Neural cell (in vitro differentiated cells): ENCODE measurements around the gene OR6K3. TPM values are rescaled to one million over a fixed set of nuclear protein-coding genes. Genes with fewer than 3 reads are reported as not detected.

Source experiments
- H2AFZ ChIP-seq: fragments of 200-600, 300-800 bp; sonication (generic), shearing (Covaris generic); 2 replicates; pipeline ENCODE4 v1.6.0; 2014; ENCODE audit warnings: low read depth, mild to moderate bottlenecking, antibody characterized with exemption, low read length, moderate library complexity
- H3F3A ChIP-seq: fragments of 200-600 bp; shearing (Covaris generic); 2 replicates; pipeline ENCODE4 v1.6.1; 2016; ENCODE audit warnings: mild to moderate bottlenecking, moderate library complexity, mixed read lengths, antibody characterized with exemption, low read length; ENCODE audit not compliant: insufficient read depth, poor library complexity, severe bottlenecking
- H3K27ac ChIP-seq: fragments of 200-600, 300-800 bp; sonication (generic), shearing (Covaris generic); 2 replicates; pipeline ENCODE4 v1.5.1; 2014; ENCODE audit warnings: mild to moderate bottlenecking, low read length, moderate library complexity
- H3K27me3 ChIP-seq: fragments of 300-800, 200-600 bp; sonication (generic), shearing (Covaris generic); 2 replicates; pipeline ENCODE4 v1.6.0; 2014; ENCODE audit warnings: mild to moderate bottlenecking, low read depth, low read length, moderate library complexity; ENCODE audit not compliant: insufficient read depth
- H3K36me3 ChIP-seq: fragments of 300-800, 200-600 bp; sonication (generic), shearing (Covaris generic); 2 replicates; pipeline ENCODE4 v1.5.1; 2014; ENCODE audit warnings: mild to moderate bottlenecking, antibody characterized with exemption, low read length, moderate library complexity; ENCODE audit not compliant: insufficient read depth
- H3K4me2 ChIP-seq: fragments of 300-800, 200-600 bp; sonication (generic), shearing (Covaris generic); 2 replicates; pipeline ENCODE4 v1.6.0; 2014; ENCODE audit warnings: mild to moderate bottlenecking, low read length
- H3K4me3 ChIP-seq: fragments of 300-800, 200-600 bp; sonication (generic), shearing (Covaris generic); 2 replicates; pipeline ENCODE4 v1.5.1; 2014; ENCODE audit warnings: mild to moderate bottlenecking, low read length, moderate library complexity
- H3K79me2 ChIP-seq: fragments of 200-600 bp; shearing (Covaris generic); replicated peaks from 2 replicates; pipeline ENCODE4 v1.6.0; 2014; ENCODE audit warnings: mild to moderate bottlenecking, low read length, moderate library complexity; ENCODE audit not compliant: insufficient read depth
- H3K9ac ChIP-seq: fragments of 300-800, 200-600 bp; sonication (generic), shearing (Covaris generic); 2 replicates; pipeline ENCODE4 v1.6.1; 2016; ENCODE audit warnings: mild to moderate bottlenecking, low read length, mixed read lengths
- H3K9me2 ChIP-seq: fragments of 200-600 bp; shearing (Covaris generic); 2 replicates; pipeline ENCODE4 v1.6.1; 2016; ENCODE audit warnings: mild to moderate bottlenecking, low read length, mixed read lengths; ENCODE audit not compliant: insufficient read depth
- H3K9me3 ChIP-seq: fragments of 200-600, 300-800 bp; sonication (generic), shearing (Covaris generic); 2 replicates; pipeline ENCODE4 v1.6.1; 2016; ENCODE audit warnings: mild to moderate bottlenecking, mixed run types, low read length, moderate library complexity, mixed read lengths
- H4K20me1 ChIP-seq: fragments of 200-600 bp; shearing (Covaris generic); 2 replicates; pipeline ENCODE4 v1.6.1; 2016; ENCODE audit warnings: mild to moderate bottlenecking, mixed run types; ENCODE audit not compliant: insufficient read depth
- EZH2 ChIP-seq: fragments of 200-600, 300-800 bp; shearing (Covaris generic), sonication (generic); IDR thresholded peaks from 2 replicates; pipeline ENCODE4 v1.6.1; 2014; ENCODE audit warnings: antibody characterized with exemption, low read length, borderline replicate concordance, mild to moderate bottlenecking; ENCODE audit not compliant: insufficient read depth, poor library complexity, severe bottlenecking
- MXI1 ChIP-seq: fragments of 450-650 bp; conservative IDR thresholded peaks from 2 replicates; pipeline ENCODE4 v1.6.1; 2014; ENCODE audit warnings: antibody characterized with exemption, mild to moderate bottlenecking; ENCODE audit not compliant: poor library complexity, severe bottlenecking
- POLR2AphosphoS5 ChIP-seq: IDR thresholded peaks from 2 replicates; pipeline ENCODE4 v1.6.1; 2012
- RAD21 ChIP-seq: fragments of 450-650 bp; conservative IDR thresholded peaks from 2 replicates; pipeline ENCODE4 v1.6.1; 2014; ENCODE audit warnings: antibody characterized with exemption, mild to moderate bottlenecking, moderate library complexity
- SMC3 ChIP-seq: fragments of 450-650 bp; conservative IDR thresholded peaks from 2 replicates; pipeline ENCODE4 v1.6.1; 2014; ENCODE audit warnings: antibody characterized with exemption, mild to moderate bottlenecking, moderate library complexity; ENCODE audit not compliant: poor library complexity
- TAF1 ChIP-seq: IDR thresholded peaks from 2 replicates; pipeline ENCODE4 v1.6.1; 2012; ENCODE audit warnings: low read depth
- polyA plus RNA-seq: library from polyadenylated mRNA; depleted of rRNA; stranded (reverse); fragments of >200 nt; gene quantifications from 2 replicates; pipeline ENCODE4 v1.2.3, GENCODE V29; 2014
- TF ChIP-seq, protein P1 (sequence below): IDR thresholded peaks from 2 replicates; pipeline ENCODE4 v1.6.1; 2012; ENCODE audit warnings: borderline replicate concordance
- TF ChIP-seq, protein P2 (sequence below): fragments of 450-650 bp; IDR thresholded peaks from 2 replicates; pipeline ENCODE4 v1.5.1; 2014; ENCODE audit warnings: antibody characterized with exemption, mild to moderate bottlenecking, moderate library complexity; ENCODE audit not compliant: poor library complexity, severe bottlenecking

Gene OR6K3
- polyA plus RNA-seq, 1 donor from 2014 or later, result not detected

DNA sequence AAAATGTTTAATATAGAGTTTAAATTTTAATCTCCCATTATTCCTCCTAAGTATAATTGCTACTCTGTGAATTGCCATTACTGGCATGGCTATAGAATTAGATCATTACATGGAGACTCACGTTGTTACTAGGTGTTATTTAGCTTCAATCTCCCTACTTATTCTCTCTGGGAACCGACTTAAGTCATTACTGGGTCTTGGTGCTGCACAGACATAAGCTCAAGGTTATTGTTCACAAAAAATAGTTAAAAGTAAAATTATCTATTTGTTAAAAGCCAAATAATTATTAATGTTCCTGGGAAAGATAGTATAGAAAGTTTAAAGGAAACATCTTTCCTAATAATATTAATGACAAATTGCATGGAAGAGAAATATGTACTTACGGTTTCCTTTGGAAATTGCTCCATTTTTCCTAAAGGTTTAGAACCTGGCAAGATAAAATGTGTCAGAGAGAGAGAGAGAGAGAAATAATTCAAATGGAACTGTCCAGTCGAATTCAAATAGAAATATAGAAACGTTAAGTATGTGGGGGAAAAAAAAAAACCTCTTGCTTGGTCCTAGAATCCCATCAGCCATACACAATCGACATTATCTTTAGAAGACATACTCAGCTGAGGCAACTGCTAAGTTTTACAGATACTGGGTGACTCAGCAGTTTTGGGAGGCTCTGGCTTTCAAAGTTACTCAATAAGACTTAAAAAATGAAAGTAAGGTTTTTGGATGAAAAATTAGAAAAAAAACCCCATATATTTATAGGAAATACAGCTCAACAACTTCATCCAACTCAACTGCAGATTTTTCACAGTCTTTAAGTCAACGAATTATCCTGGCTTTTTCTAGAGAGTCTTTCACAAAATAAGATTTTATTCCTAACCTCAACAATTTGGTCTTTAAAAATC lies 34.2 kb downstream of the OR6K3 start, which contains the start of gene SPTA1:
Gene SPTA1 (minus strand): TSS at position 605 of the 899 bp plus-strand sequence. CDS start 198 bp downstream, at position 407.
- no peak within 1 kb of the TSS for H3K9ac ChIP-seq
- H3K9me2 ChIP-seq, result no peaks in the 10 kb centered on the region
- H3K79me2 ChIP-seq, result no peaks in the 10 kb centered on the region
- H3K4me3 ChIP-seq, result no peak within 1 kb of the TSS
- no peaks in the 10 kb centered on the region for H3F3A ChIP-seq
- no peaks in the 10 kb centered on the region for H3K9me3 ChIP-seq
- no peak within 1 kb of the TSS for H3K27ac ChIP-seq
- no peaks in the 10 kb centered on the region for H3K27me3 ChIP-seq
- TF ChIP-seq MXI1 (no peak), EZH2 (no peak), RAD21 (no peak), SMC3 (no peak), TAF1 (no peak), POLR2AphosphoS5 (no peak)
- TF ChIP-seq, protein P1, sequence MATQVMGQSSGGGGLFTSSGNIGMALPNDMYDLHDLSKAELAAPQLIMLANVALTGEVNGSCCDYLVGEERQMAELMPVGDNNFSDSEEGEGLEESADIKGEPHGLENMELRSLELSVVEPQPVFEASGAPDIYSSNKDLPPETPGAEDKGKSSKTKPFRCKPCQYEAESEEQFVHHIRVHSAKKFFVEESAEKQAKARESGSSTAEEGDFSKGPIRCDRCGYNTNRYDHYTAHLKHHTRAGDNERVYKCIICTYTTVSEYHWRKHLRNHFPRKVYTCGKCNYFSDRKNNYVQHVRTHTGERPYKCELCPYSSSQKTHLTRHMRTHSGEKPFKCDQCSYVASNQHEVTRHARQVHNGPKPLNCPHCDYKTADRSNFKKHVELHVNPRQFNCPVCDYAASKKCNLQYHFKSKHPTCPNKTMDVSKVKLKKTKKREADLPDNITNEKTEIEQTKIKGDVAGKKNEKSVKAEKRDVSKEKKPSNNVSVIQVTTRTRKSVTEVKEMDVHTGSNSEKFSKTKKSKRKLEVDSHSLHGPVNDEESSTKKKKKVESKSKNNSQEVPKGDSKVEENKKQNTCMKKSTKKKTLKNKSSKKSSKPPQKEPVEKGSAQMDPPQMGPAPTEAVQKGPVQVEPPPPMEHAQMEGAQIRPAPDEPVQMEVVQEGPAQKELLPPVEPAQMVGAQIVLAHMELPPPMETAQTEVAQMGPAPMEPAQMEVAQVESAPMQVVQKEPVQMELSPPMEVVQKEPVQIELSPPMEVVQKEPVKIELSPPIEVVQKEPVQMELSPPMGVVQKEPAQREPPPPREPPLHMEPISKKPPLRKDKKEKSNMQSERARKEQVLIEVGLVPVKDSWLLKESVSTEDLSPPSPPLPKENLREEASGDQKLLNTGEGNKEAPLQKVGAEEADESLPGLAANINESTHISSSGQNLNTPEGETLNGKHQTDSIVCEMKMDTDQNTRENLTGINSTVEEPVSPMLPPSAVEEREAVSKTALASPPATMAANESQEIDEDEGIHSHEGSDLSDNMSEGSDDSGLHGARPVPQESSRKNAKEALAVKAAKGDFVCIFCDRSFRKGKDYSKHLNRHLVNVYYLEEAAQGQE, result no peak
- TF ChIP-seq, protein P2, sequence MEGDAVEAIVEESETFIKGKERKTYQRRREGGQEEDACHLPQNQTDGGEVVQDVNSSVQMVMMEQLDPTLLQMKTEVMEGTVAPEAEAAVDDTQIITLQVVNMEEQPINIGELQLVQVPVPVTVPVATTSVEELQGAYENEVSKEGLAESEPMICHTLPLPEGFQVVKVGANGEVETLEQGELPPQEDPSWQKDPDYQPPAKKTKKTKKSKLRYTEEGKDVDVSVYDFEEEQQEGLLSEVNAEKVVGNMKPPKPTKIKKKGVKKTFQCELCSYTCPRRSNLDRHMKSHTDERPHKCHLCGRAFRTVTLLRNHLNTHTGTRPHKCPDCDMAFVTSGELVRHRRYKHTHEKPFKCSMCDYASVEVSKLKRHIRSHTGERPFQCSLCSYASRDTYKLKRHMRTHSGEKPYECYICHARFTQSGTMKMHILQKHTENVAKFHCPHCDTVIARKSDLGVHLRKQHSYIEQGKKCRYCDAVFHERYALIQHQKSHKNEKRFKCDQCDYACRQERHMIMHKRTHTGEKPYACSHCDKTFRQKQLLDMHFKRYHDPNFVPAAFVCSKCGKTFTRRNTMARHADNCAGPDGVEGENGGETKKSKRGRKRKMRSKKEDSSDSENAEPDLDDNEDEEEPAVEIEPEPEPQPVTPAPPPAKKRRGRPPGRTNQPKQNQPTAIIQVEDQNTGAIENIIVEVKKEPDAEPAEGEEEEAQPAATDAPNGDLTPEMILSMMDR, result no peak
- no peaks in the 10 kb centered on the region for H3K36me3 ChIP-seq
- no peak within 1 kb of the TSS for H2AFZ ChIP-seq
- H3K4me2 ChIP-seq, result no peak within 1 kb of the TSS
- H4K20me1 ChIP-seq, result no peaks in the 10 kb centered on the region

DNA sequence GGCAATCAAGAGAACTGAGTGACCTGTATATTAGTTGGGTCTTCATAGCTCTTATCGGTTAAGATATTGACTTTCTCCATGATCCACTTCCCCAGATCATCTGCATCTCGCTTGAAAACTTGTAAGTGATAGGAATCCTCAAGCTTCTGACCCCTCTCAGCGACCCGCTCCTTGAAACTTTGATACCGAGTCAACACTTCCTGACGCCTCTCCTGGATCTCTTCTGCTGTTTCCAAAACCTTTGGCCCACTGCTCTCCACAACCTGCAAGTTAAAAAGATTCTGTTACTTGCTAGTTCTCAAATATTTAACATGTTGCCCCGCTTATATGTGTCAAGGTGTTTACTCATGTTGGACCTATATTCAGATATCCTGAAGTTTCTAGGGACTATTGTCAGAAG lies 35.4 kb downstream of the OR6K3 start:
- H3K9me2 ChIP-seq, result no peaks in the 10 kb centered on the region
- no peak overlapping the region for H3K9ac ChIP-seq
- TF ChIP-seq POLR2AphosphoS5, result no peak
- TF ChIP-seq TAF1, result no peak
- TF ChIP-seq, protein P2, result no peak
- no peaks in the 10 kb centered on the region for H4K20me1 ChIP-seq
- no peaks in the 10 kb centered on the region for H3K79me2 ChIP-seq
- H3K4me3 ChIP-seq, result no peak overlapping the region
- no peak overlapping the region for H3K4me2 ChIP-seq
- no peaks in the 10 kb centered on the region for H3K27me3 ChIP-seq
- H3F3A ChIP-seq, result no peaks in the 10 kb centered on the region
- H3K9me3 ChIP-seq, result no peaks in the 10 kb centered on the region
- no peak overlapping the region for H2AFZ ChIP-seq
- no peak overlapping the region for H3K27ac ChIP-seq
- H3K36me3 ChIP-seq, result no peaks in the 10 kb centered on the region
